Amniotic stem cell (primary cell): ENCODE data around the gene FERMT2.

Experiments
- DNase-seq: peaks from one replicate; lab custom pipeline; 2025; lab: John Stamatoyannopoulos, UW

FERMT2 gene, protein sequence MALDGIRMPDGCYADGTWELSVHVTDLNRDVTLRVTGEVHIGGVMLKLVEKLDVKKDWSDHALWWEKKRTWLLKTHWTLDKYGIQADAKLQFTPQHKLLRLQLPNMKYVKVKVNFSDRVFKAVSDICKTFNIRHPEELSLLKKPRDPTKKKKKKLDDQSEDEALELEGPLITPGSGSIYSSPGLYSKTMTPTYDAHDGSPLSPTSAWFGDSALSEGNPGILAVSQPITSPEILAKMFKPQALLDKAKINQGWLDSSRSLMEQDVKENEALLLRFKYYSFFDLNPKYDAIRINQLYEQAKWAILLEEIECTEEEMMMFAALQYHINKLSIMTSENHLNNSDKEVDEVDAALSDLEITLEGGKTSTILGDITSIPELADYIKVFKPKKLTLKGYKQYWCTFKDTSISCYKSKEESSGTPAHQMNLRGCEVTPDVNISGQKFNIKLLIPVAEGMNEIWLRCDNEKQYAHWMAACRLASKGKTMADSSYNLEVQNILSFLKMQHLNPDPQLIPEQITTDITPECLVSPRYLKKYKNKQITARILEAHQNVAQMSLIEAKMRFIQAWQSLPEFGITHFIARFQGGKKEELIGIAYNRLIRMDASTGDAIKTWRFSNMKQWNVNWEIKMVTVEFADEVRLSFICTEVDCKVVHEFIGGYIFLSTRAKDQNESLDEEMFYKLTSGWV

DNA sequence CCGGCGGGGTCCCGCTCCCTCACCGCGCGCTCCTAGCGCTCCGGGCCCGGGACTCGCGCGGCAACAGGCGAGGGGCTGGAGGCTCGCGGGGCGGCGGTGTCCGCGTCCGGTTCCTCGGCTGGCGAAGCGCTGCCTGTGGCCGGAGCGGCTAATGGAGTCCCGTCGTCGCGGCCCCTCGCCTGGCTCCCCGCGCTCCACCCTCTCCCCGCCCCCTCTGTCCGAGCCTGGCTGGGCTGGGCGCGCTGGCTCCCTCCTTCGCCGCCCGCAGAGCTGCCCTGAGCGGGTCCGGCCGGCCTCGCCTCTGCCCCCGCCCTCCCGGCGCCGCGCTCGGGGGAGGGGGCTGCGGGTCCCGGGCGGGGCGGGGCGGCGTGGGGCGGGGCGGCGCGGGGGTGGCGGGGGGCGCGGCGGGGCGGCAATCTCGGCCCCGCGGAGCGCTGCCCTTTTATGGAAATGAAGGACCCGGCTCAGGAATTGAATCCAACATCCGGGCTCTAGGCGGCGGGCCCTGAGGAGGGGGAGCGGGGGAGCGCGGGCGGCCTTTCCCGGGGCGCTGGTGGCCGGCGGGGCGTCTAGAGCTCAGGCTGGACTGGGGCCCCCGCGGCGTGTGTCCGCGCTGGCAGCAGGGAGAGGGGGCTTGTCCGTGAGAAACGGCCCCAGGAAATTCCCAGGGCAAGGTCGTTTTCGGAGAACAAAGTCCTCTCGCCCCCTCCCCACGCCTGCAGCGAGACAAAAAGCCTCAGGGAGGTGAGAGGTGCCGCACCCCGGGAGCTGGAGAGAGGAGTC lies at the start of gene FERMT2:
TSS of gene FERMT2 (minus strand) at position 153 of the 783 bp plus-strand sequence. CDS start 482 bp downstream, outside the sequence.
- peak; percentile 97 for DNase-seq

DNA sequence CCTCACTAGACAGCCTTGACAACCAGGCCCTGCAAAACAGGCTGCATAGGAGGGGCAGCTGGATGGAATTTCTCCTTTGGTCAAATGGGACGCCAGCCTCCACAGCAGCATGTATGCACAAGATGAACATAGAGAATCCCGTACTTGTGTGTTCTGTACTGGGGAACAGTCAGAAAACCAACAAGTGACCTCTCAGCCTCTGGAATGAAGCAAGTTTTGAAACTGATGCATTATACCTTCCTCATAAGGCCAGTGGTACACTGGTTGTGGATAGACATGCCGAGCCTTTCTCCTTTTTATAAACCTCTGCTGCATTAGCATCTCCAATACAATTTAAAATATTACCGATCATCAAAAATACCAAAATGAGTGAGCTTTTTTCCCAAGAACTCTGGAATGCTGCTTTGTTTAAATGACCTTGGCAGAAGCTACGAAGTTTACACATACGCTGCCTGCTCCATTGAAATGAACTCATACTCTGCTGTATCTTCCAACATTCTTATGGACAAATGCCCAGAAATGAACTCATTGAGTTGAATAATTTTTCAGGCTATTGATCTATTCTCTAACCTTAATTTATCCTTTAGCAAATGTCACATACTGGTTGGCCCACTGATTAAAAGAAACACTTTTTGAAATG lies 47.6 kb upstream of the FERMT2 start:
- DNase-seq: peak; percentile 34

DNA sequence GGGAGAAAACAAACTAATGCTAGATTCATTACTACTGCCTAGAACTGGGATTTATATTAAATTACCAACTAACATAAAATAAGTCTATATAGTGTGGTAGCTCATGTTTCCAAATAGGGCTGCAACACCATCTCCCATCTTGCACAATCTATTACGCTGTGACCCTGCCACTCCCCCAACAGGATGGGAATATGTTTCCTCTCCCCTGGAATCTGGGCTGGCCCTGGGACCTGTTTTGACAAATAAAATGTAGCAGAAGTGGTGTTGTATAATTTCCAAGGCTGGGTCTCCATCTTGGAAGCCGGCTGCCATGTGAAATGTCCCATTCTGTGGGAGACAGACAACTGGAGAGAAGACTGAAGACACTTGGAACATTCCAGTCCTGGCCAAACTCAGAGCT lies 45.6 kb upstream of the FERMT2 start:
- no peak for DNase-seq

DNA sequence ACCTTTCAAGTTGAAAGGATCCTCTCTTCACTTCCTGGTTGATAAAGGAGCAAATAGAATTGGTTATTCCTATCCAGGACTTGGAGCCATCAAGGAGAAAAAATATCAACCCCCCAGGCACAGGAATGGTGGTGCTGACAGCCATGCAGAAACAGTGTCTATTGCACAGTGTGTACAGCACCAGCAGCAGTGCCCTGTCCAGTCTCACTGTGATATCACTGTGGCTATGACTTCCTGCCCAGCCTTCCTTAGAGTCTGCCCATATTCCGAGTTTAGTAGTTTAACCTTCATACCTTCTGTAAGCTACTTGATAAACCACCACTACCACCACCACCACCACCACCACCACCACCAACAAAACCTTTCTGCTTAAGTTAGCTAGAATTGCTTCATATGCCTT lies 45.1 kb upstream of the FERMT2 start:
- DNase-seq: no peak

DNA sequence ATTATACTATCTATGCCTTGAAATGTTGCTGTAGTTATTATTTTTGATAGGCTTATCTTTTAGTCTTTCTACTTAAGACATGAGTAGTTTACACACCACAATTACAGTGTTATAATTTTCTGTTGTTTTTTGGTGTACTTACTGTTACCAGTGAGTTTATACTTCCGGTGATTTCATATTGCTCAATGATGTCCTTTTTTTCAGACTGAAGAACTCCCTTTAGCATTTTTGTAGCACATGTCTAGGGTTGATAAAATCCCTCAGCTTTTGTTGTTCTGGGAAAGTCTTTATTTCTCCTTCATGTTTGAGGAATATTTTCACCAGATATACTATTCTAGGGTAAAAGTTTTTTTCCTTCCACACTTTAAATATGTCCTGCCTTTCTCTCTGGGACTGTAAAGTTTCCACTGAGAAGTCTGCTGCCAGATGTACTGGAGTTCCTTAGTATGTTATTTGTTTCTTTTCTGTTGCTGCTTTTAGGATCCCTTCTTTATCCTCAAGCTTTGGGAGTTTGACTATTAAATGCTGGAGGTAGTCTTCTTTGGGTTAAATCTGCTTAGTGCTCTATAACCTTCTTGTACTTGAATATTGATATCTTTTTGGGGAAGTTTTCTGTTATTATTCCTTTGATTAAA lies 41.5 kb upstream of the FERMT2 start:
- no peak for DNase-seq

DNA sequence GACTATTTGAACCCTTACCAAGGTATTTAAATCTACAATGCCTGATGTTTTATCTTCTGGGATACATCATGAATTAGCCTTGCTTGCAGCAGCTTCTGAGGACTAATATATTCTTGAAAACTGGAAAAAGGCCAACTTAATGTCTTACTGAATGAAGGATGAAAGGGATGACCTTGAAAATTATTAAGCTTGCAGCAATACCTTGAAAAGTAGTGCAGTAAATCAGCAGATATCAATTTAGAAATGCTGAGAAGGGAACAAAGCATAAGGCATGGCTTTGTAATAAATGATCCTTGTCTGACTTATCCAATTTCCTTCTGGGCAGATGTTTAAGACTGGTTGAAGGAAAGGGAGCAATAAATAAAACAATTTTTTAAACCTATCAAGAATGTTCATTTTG lies 37.3 kb upstream of the FERMT2 start:
- DNase-seq: no peak

DNA sequence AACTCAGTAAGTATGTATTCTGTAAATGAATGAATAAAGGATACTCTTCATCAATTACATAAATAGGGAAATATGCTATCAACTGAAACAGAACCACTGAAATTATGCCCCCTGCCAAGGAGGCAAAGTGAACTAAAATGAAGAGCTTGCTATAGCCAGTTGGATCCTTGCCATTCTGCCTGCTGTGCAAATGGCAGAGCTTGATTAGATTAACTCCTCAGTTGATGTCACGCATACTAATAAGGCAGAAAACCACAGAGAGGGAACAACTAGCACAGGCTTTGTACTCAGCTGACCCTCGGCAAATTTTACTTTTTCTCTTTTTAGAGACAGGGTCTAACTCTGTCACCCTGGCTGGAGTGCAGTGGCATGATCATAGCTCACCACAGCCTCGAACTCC lies 36.7 kb upstream of the FERMT2 start:
- DNase-seq: no peak

DNA sequence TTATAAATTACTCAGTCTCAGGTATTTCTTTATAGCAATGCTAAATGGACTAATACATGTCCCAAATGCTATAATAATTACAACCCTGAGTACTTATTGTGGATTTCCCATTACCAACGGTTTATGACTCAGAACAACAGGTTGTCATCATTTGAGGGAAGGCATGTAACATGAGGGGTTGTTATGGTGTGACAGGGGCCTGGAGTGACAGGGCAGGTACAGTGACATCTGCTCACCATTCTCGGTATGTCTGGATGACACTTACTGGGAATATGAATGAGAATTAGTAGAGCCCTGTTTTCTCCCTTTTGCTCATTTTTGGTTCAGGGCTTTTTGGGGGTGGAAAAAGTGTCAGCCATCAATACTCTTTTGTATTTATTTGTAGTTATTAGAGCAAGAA lies 36.2 kb upstream of the FERMT2 start:
- DNase-seq: no peak

DNA sequence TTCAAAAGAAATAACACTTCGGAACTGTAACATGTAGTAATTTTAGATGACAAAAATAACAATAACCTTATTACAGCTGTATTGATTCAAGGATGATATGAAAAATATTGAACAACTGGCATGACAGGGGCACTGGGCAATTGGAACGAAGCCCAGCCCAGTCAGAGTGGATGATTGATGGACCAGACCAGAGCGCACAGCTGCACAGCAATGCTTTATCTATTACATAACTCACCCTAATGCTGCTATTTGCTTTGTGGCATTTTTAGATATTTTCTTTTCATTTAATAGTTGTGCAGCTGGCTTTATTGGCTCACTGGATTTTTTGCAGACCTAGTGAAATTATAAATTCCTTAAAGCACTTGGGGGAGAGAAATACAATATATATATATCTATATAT lies 26.9 kb upstream of the FERMT2 start:
- DNase-seq: no peak

DNA sequence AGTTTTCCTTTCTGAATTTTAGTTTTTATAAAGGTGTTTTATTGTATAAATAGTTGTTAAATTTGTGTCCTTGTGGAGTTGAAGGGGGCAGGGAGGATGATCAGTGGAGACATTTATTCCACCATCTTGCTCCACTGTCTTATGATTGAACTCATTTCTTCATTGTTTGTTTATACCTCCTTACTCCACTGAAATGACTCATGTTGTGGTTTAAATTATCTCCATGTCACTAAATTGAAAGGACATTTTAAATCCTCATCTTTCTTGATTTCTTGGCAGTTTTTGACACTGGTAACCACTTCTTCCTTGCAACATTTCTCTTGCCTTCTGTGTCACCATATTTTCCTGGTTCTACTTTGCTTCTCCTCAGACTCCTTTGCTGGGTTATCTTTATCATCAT lies 23.6 kb upstream of the FERMT2 start:
- no peak for DNase-seq

DNA sequence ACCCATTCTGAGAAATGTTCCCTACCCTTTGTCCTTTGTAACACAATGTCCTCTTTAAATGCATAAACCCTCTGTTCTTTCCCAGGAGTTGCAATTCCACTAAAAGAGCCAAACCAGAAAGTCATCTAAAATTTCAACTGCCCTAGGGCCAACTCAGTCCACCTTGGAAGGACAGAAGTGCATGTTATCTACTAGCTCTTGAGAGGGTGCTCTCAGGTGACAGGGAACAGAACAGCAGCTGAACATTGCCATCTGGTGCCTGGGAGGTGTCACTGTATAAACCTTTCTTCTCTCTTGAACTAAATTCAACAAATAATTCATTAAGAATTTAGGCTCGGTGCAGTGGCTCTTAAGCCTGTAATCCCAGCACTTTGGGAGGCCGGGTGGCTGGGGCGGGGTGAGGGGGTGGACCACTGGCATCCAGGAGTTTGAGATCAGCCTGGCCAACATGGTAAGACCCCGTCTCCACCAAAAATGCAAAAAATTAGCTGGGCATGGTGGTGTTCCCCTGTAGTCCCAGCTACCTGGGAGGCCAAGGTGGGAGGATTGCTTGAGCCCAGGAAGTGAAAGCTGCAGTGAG lies 10.3 kb upstream of the FERMT2 start:
- no peak for DNase-seq

DNA sequence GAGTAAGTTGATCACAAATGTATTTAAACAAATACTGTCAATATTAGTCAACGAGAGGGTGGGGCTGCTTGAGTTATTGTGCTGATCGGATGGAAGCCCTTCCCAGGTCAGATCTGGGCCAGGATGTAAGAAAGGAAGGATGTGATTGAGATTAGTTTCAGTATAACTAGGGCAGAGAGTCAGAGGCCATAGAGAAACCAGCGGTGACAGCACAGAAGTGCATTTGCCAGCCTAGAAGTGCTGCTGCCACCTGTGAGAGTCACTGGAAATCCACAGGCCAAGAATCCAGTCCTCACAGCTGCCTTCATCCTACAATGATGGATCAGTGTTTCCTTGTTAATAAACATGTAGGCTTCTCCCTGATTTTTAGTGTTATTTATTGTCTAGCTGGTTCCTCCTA lies 9.8 kb upstream of the FERMT2 start:
- DNase-seq: no peak

DNA sequence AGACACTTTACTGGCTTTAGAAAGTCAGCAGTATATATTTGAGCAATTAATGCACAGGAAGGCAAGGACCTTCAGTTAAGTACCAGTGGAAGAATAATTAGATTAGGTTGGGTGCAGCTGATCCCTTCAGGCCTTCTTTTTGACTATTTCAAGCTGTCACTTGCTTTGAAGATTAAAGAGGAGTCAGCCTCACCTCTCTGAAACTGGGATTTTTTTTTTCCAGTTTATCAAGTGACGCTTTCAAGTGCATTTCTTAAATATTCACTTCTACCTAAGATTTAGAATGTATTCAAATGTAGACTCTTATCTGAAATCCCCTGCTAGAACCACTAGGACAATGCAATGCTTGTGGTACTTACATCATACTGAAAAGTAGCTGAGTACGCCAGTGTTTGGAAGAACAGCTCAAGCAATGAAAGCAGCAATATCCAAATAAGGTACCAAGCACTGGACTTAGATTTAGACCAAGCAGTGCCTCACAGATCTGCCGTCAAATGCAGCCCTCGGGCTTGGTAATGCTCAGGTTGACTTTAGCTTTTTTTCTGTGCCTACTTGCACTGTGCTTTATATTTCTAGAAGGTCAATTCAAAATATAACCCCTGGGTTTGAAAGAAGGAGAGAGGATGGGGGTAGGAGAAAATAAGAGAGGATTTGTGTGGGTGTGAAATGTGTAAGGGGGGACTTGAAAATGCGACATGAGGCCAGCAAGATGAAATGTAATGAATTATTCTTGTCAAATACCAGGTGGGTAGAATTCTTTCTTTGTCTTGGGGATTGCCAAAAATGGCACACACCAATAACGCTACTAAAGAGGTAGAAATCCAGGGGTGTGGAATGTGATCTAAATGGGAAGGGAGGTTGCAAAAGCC lies 3.7 kb upstream of the FERMT2 start:
- DNase-seq: no peak

DNA sequence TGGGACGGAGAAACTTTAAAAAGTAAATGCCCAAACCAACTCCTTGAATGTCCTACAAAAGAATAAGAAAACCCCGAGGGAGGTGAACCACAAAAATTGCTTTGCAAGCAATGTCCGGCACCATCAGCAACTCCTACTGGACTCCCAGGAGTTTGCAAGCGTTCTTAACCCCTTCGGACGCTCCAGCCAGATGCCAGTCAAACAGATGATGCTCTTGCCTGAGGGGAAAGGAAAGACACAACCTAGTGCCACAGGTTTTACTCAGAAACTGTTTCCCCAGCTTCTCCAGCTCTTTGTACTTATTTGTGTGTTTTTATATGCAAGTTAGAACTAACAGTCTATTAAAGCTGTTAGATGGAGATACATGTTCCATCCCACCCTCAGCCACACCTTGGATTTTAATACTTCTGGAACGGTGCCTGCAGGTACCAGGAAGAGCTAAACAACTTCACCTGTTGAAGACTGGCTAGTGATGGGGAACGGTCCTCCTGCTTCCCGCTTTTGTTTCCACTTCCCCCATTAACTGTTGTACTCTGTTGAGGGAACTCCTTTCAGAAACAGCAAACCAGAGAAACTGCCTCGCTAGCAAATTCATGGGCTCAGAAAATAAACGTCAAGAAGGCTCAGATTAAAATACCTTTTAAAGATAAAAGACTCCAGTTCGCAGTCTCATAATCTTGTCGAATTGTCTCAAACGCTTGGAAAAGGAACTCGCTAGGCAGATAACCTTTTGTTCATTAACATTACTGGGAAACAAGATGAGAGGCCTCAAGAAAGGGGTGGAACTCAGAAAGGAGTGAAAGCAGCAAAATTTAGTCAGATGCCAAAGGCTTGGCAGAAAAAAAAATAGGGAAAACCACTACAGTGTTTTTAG lies 1.1 kb upstream of the FERMT2 start:
- DNase-seq: peak; percentile 54

DNA sequence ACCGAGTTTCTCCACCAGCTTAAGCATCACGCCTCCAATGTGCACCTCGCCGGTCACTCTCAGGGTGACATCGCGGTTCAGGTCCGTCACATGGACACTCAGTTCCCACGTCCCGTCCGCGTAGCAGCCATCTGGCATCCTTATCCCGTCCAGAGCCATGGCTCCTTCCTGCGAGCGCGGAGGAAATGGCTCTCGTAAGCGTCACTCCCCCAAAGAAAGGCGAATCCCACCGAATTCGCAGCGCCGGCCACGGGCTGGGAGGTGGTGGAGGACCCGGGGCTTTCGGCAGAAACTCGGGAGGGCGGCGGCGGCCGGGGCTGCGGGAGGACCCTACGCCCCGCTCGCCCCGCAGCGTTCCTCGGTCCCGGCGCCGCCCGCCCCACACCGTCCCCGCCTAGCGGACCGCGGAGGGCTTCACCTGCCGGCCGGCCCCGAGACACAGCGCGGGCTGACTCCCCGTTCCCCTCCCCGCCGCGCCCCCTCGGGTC lies 396 bp downstream of the FERMT2 start:
- no peak for DNase-seq

DNA sequence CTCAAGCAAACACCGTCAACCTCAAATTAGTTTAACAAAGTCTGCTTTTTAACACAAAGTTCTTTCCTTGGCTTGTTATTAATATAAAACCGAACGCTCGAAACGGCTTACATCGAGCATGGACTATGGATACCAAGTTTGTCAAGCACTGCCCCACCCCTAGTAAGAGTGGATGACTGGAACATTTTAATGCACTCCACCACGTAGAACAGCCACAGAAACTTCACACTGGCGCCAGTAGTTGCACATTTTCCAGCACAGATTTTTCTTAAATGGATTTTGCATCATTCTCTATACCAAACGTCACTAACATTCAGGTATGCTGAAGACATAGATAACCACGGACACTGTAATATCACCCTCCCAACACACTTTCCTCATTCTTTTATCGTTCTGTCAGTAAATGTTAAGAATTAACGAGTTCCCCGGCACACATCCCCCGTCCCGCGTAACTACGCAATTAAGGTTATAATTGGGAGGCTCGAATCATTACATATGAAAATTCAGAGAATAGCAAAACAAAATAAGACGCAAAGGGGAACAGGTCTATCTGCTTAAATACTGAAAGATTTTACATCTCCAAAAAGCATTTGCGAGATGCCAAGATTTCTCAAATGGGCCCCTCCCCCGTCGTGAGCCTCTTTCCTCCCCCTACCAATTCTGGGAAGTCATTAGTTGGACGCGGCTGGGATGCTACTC lies 990 bp downstream of the FERMT2 start:
- DNase-seq: no peak

DNA sequence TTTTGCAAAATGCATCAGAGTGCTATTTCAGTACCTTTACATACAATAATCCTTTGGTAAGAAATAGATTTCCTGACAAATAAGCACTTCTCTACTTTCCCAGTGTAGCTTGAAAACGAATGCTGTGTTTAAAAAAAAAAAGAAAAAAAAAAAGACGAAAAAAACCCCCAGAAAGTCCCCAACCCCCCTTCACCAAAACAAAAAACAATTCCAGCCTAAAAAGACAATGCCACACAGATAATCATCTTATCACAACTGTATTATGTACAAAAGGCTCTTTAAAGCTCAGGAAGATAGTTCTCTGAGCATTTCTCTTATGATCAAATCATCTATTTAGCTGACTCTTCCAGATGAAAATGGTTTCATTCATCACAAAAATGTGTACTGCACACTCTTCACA lies 1.6 kb downstream of the FERMT2 start:
- no peak for DNase-seq

DNA sequence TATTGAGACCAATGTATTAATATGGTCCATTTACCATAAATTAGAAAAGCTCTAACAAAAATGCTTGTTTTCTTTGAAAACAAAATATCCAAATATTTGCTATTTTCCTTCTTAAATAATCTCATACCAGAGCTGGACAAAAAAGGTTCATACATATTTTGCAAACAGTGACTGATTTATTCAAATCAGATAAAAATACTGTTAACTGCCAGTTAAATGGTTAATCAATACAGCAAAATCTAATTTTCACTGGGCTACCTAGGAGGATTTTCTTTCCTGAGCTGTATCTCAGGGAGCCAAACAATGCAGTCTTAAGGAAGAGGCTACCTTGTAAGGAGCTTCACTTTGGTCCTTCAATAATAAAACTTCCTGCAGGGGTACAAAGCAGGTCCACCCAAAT lies 2.0 kb downstream of the FERMT2 start:
- DNase-seq: no peak

DNA sequence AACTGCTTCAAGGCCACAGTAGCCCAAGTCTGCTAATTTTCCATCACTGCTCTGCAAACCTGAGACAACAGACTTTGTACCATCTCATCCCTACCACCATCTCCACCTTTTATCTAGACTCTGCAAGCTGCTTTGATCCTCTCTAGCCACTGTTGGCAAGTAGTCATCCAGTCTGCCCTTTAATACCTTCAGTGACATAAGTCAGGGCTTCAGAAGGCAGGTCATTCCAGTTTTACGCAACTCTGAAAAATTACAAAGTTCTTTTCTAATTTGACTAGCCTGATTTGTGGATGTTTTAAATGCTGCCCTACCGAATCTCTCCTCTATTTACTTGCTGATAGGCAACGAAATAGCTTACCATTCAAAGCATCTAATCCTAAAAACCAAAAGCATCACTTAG lies 2.8 kb downstream of the FERMT2 start:
- DNase-seq: no peak
